Activated naive CD4-positive, alpha-beta T cell treated with anti-CD3 and anti-CD28 coated beads, Interleukin-2, amount 10 ng/mL, durations not matched to agents 5 hours and 36 hours (primary cell): Measurements from ENCODE around the gene TIMMDC1. TPM values are rescaled to one million over a fixed set of nuclear protein-coding genes. Genes with fewer than 3 reads are reported as not detected.

Source experiments
- total RNA-seq, 2 experiments: library from RNA; stranded (reverse); gene quantifications; one replicate each; pipeline ENCODE4 v1.2.3, GENCODE V29; 2021

The TIMMDC1 gene
- 10 to 100 TPM; 66.1 to 66.8 TPM for total RNA-seq

DNA sequence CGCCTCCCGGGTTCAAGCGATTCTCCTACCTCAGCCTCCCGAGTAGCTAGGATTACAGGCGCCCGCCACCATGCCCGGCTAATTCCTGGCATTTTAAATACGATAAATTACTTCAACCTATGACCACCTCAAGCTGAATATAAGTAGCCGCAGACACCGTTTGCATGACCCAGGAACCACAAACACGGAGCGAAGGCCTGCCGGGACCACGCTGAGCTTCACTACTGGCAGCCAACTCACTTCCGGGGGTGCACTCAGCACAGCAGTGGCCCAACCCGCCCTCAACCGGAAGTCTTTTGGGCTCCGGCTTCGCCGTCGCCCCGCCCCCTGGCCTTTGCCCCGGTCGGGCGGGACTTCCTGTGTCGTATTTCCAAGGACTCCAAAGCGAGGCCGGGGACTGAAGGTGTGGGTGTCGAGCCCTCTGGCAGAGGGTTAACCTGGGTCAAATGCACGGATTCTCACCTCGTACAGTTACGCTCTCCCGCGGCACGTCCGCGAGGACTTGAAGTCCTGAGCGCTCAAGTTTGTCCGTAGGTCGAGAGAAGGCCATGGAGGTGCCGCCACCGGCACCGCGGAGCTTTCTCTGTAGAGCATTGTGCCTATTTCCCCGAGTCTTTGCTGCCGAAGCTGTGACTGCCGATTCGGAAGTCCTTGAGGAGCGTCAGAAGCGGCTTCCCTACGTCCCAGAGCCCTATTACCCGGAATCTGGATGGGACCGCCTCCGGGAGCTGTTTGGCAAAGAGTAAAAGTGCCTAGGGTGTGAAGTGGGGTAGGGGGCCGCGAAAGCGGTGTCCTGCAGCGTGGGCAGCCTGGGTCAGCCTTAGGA is at the start of gene TIMMDC1:
TIMMDC1 (plus strand) TSS at position 362 of the 826 bp plus-strand sequence; CDS start at position 549, 187 bp downstream.

GRCh38 chr3:119463171-119464169 is 34.9 kb upstream of the TIMMDC1 start, which contains the start of gene TMEM39A:
Gene TMEM39A, minus strand, starts transcription at chr3:119463615. Its CDS starts 1,541 bp downstream, at chr3:119462074.

GRCh38 chr3:119559441-119559963 is 61.2 kb downstream of the TIMMDC1 start, which contains the start of gene CD80:
Gene CD80, minus strand, starts transcription at chr3:119559614. Its CDS starts 1,886 bp downstream, at chr3:119557728.

Other genes with a start within 250 kb of the TIMMDC1 start
- gene ARHGAP31, start 204.2 kb upstream of the TIMMDC1 start, total RNA-seq = 1 to 10 TPM; 1.3 to 1.5 TPM
- gene TMEM39A, start 34.9 kb upstream of the TIMMDC1 start, total RNA-seq = 10 to 100 TPM; 31.0 to 31.8 TPM
- 10 to 100 TPM; 29.6 to 32.8 TPM for gene POGLUT1, start 29.6 kb upstream of the TIMMDC1 start, total RNA-seq
- 10 to 100 TPM; 14.0 to 14.4 TPM for gene CD80, start 61.1 kb downstream of the TIMMDC1 start, total RNA-seq
- 1 to 10 TPM; 1.2 TPM for gene ADPRH, start 80.9 kb downstream of the TIMMDC1 start, total RNA-seq
- gene PLA1A, start 99.3 kb downstream of the TIMMDC1 start, total RNA-seq = not detected
- gene POPDC2, start 162.0 kb downstream of the TIMMDC1 start, total RNA-seq = 1 to 10 TPM; 3.7 to 3.8 TPM
- 10 to 100 TPM; 44.9 to 45.9 TPM for gene COX17, start 178.9 kb downstream of the TIMMDC1 start, total RNA-seq
- gene CFAP91, start 204.5 kb downstream of the TIMMDC1 start, total RNA-seq = not detected